ENCODE results near the gene PRX. TPM values are rescaled to one million over a fixed set of nuclear protein-coding genes. Genes with fewer than 3 reads are reported as not detected.

The PRX gene
- total and polyA plus RNA-seq, 12 donors, result 1.7 to 3.8 (median 2.6) TPM

GRCh38 chr19:40452016-40452415, 38.8 kb upstream of the PRX start:
- Histone ChIP-seq H3K4me1 (no peaks in the 10 kb centered on the region), H3K36me3 (peaks cover 0 to 79% (median 14%) of the 10 kb centered on the region in 9 donors), H3K27me3 (no peaks in the 10 kb centered on the region), H3K27ac (no peak overlapping the region), H3K9me3 (no peaks in the 10 kb centered on the region), H3K4me3 (no peak overlapping the region)
- 65 to 71% methylated on average over 5 of the region's 5 CpGs for WGBS, 2 donors
- ATAC-seq, result peak in 3 of 8 donors; percentile 7 to 38 (median 25)
- intact Hi-C loops (cut with DNase I), result no loop called here
- DNase-seq, result no peak
- TF ChIP-seq CTCF (IDR thresholded peaks at IDR 0.05), result no peak

- DNase-seq (no peak), ATAC-seq (no peak)
- Histone ChIP-seq H3K36me3 (peaks cover 0 to 67% (median 14%) of the 10 kb centered on the region in 9 donors), H3K9me3 (no peaks in the 10 kb centered on the region), H3K27ac (no peak overlapping the region), H3K4me1 (no peaks in the 10 kb centered on the region), H3K27me3 (no peaks in the 10 kb centered on the region), H3K4me3 (no peak overlapping the region)
- WGBS, 2 donors, result 93 to 99% methylated on average over 4 of the region's 4 CpGs
- no peak for TF ChIP-seq CTCF (IDR thresholded peaks at IDR 0.05)
- intact Hi-C loops (cut with DNase I), result no loop called here
Observed at GRCh38 chr19:40450664-40451063, 37.5 kb upstream of the PRX start.

GRCh38 chr19:40449506-40449905, 36.3 kb upstream of the PRX start:
- 93 to 96% methylated on average over 4 of the region's 4 CpGs for WGBS, 2 donors
- no peak for DNase-seq
- Histone ChIP-seq H3K36me3 (peaks cover 0 to 55% (median 14%) of the 10 kb centered on the region in 9 donors), H3K27ac (no peak overlapping the region), H3K27me3 (no peaks in the 10 kb centered on the region), H3K4me1 (peaks cover 0 to 5% (median 0%) of the 10 kb centered on the region in 9 donors), H3K4me3 (no peak overlapping the region), H3K9me3 (no peaks in the 10 kb centered on the region)
- no peak for TF ChIP-seq CTCF (IDR thresholded peaks at IDR 0.05)
- intact Hi-C loops (cut with DNase I), result loop anchor here in 2 of 10 donors (10.0 kb wide), 1 partner anchor 105 kb away; the partner anchor contains the start of genes C19orf47 (in 2 of the 2) and PLD3 (in 2 of the 2)
- ATAC-seq, result no peak

GRCh38 chr19:40446263-40446784, 33.1 kb upstream of the PRX start:
- whole genome bisulfite sequencing, 2 donors, result 81 to 83% methylated on average over 8 of the region's 8 CpGs
- Histone ChIP-seq H3K9me3 (no peaks in the 10 kb centered on the region), H3K4me1 (peaks cover 10 to 21% (median 16%) of the 10 kb centered on the region in 9 donors), H3K27ac (no peak overlapping the region), H3K27me3 (no peaks in the 10 kb centered on the region), H3K36me3 (peaks cover 0 to 56% (median 21%) of the 10 kb centered on the region in 9 donors), H3K4me3 (no peak overlapping the region)
- DNase-seq (no peak), ATAC-seq (no peak)
- no peak for TF ChIP-seq CTCF (IDR thresholded peaks at IDR 0.05)
- intact Hi-C loops (cut with DNase I), result loop anchor here in 2 of 10 donors (10.0 kb wide), 1 partner anchor 102 kb away; the partner anchor contains the start of genes C19orf47 (in 2 of the 2) and PLD3 (in 2 of the 2)
